SK-N-SH treated with all-trans-retinoic acid at 6 μM for 48 hours (cell line): ENCODE results near the gene DPAGT1.

Experiments used
- ARNTL ChIP-seq: fragments of 450-650 bp; formaldehyde crosslinking; IDR thresholded peaks from 2 replicates; pipeline ENCODE4 v1.5.0; 2020; ENCODE audit warnings: low read depth, mild to moderate bottlenecking, moderate library complexity, borderline replicate concordance
- CREB5 ChIP-seq: fragments of 250-450 bp; sonication (Bioruptor Pico); IDR thresholded peaks from 2 replicates; pipeline ENCODE4 v1.5.1; 2020; ENCODE audit warnings: low read depth, mild to moderate bottlenecking, moderate library complexity
- CSDC2 ChIP-seq: fragments of 250-450 bp; sonication (Bioruptor Pico); IDR thresholded peaks from 2 replicates; pipeline ENCODE4 v1.5.0; 2020; ENCODE audit warnings: mild to moderate bottlenecking, moderate library complexity
- CSRNP3 ChIP-seq: fragments of 250-450 bp; sonication (Bioruptor Pico); IDR thresholded peaks from 2 replicates; pipeline ENCODE4 v1.5.1; 2021; ENCODE audit warnings: mild to moderate bottlenecking, moderate library complexity
- TCF4 ChIP-seq: fragments of 250-450 bp; sonication (Bioruptor Pico); IDR thresholded peaks from 2 replicates; pipeline ENCODE4 v1.8.0; 2021; ENCODE audit warnings: mild to moderate bottlenecking, moderate library complexity, borderline replicate concordance
- ZNF8 ChIP-seq: fragments of 450-650 bp; formaldehyde crosslinking; IDR thresholded peaks from 2 replicates; pipeline ENCODE4 v1.5.0; 2020; ENCODE audit warnings: mild to moderate bottlenecking, moderate library complexity
- TF ChIP-seq, protein P1 (sequence below): fragments of 250-450 bp; sonication (Bioruptor Pico); IDR thresholded peaks from 2 replicates; pipeline ENCODE4 v1.8.0; 2020; ENCODE audit warnings: mild to moderate bottlenecking, moderate library complexity, borderline replicate concordance
- TF ChIP-seq, protein P2 (sequence below): fragments of 250-450 bp; sonication (Bioruptor Pico); IDR thresholded peaks from 2 replicates; pipeline ENCODE4 v1.5.0; 2020; ENCODE audit warnings: mild to moderate bottlenecking, moderate library complexity

DNA sequence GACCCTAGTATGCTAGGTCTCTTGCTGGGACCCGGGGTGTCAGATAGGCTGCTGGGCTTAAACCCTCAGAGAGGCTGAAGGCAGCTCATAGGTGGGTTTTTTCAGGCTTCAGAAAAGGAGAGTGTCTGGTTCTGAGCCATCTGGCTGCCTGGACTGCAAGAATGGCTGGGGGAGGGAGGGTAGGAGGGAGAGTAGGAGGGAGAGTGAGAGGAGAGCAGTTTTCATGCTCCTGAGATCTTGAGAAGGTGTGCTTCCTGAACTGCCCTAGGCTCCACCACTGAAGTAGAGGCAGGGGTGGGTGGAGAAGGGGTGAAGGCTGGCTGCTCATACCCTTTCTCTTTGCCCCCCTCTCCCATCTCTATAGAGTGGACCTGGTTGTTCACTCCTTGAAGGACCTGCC lies 12.3 kb downstream of the DPAGT1 start:
- TF ChIP-seq CSRNP3 (CRISPR knock-in tag) (no peak), ARNTL (CRISPR knock-in tag) (no peak), CSDC2 (CRISPR knock-in tag) (no peak), CREB5 (CRISPR knock-in tag) (no peak), TCF4 (CRISPR knock-in tag) (no peak), ZNF8 (CRISPR knock-in tag) (no peak)
- TF ChIP-seq, protein P1, sequence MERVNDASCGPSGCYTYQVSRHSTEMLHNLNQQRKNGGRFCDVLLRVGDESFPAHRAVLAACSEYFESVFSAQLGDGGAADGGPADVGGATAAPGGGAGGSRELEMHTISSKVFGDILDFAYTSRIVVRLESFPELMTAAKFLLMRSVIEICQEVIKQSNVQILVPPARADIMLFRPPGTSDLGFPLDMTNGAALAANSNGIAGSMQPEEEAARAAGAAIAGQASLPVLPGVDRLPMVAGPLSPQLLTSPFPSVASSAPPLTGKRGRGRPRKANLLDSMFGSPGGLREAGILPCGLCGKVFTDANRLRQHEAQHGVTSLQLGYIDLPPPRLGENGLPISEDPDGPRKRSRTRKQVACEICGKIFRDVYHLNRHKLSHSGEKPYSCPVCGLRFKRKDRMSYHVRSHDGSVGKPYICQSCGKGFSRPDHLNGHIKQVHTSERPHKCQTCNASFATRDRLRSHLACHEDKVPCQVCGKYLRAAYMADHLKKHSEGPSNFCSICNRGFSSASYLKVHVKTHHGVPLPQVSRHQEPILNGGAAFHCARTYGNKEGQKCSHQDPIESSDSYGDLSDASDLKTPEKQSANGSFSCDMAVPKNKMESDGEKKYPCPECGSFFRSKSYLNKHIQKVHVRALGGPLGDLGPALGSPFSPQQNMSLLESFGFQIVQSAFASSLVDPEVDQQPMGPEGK: no peak
- TF ChIP-seq, protein P2, sequence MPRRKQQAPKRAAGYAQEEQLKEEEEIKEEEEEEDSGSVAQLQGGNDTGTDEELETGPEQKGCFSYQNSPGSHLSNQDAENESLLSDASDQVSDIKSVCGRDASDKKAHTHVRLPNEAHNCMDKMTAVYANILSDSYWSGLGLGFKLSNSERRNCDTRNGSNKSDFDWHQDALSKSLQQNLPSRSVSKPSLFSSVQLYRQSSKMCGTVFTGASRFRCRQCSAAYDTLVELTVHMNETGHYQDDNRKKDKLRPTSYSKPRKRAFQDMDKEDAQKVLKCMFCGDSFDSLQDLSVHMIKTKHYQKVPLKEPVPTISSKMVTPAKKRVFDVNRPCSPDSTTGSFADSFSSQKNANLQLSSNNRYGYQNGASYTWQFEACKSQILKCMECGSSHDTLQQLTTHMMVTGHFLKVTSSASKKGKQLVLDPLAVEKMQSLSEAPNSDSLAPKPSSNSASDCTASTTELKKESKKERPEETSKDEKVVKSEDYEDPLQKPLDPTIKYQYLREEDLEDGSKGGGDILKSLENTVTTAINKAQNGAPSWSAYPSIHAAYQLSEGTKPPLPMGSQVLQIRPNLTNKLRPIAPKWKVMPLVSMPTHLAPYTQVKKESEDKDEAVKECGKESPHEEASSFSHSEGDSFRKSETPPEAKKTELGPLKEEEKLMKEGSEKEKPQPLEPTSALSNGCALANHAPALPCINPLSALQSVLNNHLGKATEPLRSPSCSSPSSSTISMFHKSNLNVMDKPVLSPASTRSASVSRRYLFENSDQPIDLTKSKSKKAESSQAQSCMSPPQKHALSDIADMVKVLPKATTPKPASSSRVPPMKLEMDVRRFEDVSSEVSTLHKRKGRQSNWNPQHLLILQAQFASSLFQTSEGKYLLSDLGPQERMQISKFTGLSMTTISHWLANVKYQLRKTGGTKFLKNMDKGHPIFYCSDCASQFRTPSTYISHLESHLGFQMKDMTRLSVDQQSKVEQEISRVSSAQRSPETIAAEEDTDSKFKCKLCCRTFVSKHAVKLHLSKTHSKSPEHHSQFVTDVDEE: no peak
